GM18873 (cell line): Measurements from ENCODE around the gene KRT15.

ENCODE experiments used
- ATAC-seq: cut with Tn5 transposase; IDR thresholded peaks from one replicate; pipeline ENCODE4 v1.9.1; 2021; ENCODE audit warnings: mild to moderate bottlenecking, moderate library complexity, moderate number of reproducible peaks; ENCODE audit not compliant: unreplicated experiment, low FRiP score

Gene KRT15

GRCh38 chr17:41518789-41519449 lies at the start of gene KRT15:
Gene KRT15, minus strand, starts transcription at chr17:41518890. Its CDS starts 63 bp downstream, at chr17:41518827.
- ATAC-seq = no peak

DNA sequence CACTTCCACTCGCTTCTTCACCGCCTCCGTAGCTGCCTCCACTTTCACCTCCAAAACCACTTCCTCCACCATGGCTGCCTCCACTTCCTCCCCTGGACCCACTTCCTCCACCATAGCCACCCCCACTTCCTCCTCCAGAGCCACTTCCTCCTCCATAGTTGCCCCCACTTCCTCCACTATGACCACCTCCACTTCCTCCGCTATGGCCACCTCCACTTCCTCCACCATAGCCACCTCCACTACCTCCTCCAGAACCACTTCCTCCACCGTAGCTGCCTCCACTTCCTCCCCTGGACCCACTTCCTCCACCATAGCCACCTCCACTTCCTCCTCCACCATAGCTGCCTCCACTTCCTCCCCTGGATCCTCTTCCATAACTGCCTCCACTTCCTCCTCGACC lies 48.6 kb upstream of the KRT15 start:
- ATAC-seq = no peak

GRCh38 chr17:41565338-41565737 lies 46.6 kb upstream of the KRT15 start:
- ATAC-seq = no peak

GRCh38 chr17:41563607-41564170 lies 45.0 kb upstream of the KRT15 start:
- no peak for ATAC-seq

GRCh38 chr17:41561554-41561953 lies 42.9 kb upstream of the KRT15 start:
- no peak for ATAC-seq

DNA sequence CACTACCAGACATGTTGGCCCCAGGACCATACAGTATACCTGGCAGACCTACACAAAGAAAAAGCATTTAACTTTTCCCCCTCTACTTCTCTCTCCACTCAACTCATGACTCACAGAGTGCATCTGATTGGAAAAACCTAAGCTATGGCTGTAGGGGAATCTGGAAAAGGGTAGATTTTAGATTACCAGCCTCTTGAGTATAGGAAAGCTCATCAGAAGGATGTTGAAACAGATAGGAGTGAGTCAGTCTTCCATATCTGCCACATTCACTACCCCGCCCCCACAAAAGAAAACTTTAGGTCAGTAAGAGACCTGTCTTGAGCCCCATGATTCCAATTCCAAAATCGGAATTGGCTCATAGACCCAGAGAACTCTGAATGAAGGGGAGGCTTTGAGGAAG lies 40.9 kb upstream of the KRT15 start:
- ATAC-seq = no peak

DNA sequence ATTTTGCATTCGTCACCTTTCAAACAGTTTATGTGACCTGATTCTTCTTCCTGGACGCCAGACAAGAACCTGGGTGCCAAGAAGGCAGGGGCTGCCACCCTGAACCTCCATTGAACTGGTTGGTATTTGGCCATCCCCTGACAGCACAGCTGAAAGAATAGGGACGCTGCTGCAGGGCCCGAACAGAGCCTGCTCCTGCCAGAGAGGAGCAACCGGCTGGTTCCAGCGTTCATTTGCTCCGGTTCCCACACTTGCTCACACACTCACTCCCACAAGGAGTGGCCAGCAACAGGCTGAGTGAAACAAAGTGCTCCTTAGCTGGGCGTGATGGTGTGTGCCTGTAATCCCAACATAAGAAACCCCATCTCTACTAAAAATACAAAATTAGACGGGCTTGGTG lies 38.2 kb upstream of the KRT15 start:
- ATAC-seq = no peak

DNA sequence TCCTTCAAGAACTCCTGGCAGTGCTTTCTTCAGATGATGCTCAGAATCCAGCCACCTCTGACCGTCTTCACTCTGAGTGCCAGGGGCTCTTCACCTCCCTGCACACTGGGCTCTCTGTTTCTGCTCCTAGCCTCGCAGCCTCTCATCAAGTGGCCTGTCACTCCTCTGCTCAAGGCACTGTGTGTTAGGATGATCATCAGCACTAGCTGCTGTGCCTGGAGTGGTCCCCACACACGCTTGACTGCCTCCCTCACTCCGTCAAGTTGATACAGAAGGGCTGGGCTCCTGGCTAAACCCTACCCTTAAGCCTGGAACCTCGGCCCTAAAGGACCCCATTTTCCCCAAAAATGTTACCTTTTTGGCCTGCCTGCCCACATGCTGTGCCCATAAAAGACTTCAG lies 37.6 kb upstream of the KRT15 start:
- ATAC-seq = no peak

GRCh38 chr17:41555105-41555887 lies 36.6 kb upstream of the KRT15 start:
- ATAC-seq = no peak

GRCh38 chr17:41553987-41554680 lies 35.4 kb upstream of the KRT15 start:
- ATAC-seq = no peak

GRCh38 chr17:41553176-41553575 lies 34.5 kb upstream of the KRT15 start:
- ATAC-seq = no peak

DNA sequence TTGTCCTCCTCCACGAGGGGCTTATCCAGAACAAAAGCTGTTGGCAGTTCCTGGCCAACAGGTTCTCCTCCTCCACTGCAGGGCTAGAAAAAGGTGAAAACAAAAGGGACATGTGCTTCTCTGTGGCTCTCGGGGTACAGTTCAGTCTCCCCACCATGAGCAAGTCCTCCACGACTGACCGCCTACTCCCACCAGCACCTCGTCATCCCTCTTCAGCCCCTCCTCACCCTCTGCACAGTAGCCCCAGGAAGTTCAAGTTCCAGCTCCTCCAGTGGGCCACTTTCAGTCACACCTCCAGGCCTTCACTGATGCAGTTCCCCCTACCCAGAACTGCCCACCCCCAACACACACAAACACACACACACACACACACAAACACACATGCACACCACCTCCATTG lies 33.8 kb upstream of the KRT15 start:
- ATAC-seq = no peak

- ATAC-seq = no peak
Observed at GRCh38 chr17:41551365-41551764, 32.7 kb upstream of the KRT15 start.

GRCh38 chr17:41549596-41550039 lies 30.9 kb upstream of the KRT15 start:
- no peak for ATAC-seq

- ATAC-seq = no peak
Observed at GRCh38 chr17:41548844-41549595, 30.3 kb upstream of the KRT15 start.

DNA sequence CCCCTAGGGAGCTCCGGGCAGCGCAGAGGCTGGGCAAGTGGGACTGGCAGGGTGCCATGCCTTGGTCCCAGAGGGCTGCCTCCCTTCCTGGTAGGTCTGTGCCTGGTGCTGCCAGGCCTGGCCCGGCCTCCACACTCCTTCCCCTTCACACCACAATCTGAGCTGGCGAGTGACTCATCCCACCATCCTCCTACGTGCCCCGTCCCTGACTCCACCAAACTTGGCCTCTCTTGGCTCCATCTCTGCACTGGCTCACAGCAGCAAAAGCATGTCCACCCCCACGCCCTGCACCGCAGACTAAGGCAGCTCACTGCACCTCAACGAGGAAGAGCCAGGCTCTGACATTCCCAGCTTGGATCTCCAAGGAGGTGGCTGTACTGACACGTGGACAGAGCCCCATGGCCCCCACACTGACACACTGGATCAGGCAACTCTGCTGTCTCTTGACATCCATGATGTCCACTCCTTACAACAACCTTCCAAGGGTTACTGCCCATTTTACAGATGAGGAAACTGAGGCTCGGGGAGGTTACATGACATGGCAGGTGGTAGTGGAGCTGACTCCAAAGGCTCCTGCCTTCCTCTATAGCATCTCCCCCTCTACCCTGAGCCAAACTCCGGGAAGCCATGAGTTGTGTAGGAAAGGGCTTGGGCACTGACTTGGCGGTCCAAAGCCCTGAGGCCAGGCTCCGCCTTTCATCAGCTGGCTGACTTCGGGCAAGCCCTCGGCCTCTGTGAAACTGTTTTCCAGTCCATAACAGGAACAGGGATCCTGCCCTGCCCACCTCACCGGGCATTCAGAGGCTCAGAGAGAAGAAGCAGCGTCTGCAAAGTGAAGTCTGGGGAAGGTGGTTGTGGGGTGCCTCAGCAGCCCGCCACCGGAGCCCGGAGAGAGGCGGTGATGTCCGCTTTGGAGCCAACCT lies 29.5 kb upstream of the KRT15 start:
- no peak for ATAC-seq

GRCh38 chr17:41547378-41547841 lies 28.7 kb upstream of the KRT15 start:
- ATAC-seq = no peak

GRCh38 chr17:41546819-41547218 lies 28.1 kb upstream of the KRT15 start:
- ATAC-seq = no peak

GRCh38 chr17:41545829-41546410 lies 27.2 kb upstream of the KRT15 start:
- no peak for ATAC-seq
